ENCODE results near the gene MED6. TPM values are rescaled to one million over a fixed set of nuclear protein-coding genes. Genes with fewer than 3 reads are reported as not detected.

MED6 gene
- total RNA-seq, 1 donor from 2014 or later = 31.2 TPM

DNA sequence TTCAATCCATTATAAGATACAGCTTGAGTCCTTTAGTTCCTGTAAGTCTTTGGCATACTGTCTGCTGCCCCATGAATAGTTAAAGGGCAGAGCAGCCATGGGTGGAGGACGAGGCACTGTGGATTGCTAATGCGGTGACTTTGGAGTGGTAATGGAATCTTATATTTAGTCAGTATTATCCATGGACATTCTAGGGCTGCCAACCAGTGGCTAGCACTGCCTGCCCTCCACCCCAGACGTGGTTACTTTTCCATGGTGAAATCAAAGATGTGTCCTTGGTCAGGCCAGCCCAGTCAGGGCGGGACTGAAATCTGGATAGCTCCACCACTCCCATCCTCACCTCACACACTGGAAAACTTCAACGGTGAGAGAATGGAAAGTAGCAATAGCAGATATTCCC lies 43.5 kb upstream of the MED6 start:
- Histone ChIP-seq H3K27ac (no peak overlapping the region), H3K4me3 (peak overlapping the region; percentile 72), H3K4me1 (peaks cover 24% of the 10 kb centered on the region), H3K9me3 (no peaks in the 10 kb centered on the region), H3K36me3 (no peaks in the 10 kb centered on the region), H3K27me3 (peaks cover 6% of the 10 kb centered on the region)
- no peak for DNase-seq
- no peak for ATAC-seq
- TF ChIP-seq, protein P1, sequence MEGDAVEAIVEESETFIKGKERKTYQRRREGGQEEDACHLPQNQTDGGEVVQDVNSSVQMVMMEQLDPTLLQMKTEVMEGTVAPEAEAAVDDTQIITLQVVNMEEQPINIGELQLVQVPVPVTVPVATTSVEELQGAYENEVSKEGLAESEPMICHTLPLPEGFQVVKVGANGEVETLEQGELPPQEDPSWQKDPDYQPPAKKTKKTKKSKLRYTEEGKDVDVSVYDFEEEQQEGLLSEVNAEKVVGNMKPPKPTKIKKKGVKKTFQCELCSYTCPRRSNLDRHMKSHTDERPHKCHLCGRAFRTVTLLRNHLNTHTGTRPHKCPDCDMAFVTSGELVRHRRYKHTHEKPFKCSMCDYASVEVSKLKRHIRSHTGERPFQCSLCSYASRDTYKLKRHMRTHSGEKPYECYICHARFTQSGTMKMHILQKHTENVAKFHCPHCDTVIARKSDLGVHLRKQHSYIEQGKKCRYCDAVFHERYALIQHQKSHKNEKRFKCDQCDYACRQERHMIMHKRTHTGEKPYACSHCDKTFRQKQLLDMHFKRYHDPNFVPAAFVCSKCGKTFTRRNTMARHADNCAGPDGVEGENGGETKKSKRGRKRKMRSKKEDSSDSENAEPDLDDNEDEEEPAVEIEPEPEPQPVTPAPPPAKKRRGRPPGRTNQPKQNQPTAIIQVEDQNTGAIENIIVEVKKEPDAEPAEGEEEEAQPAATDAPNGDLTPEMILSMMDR (IDR thresholded peaks at IDR 0.05) = no peak
- intact Hi-C loops (cut with DNase I) = no loop called here

- DNase-seq = peak; percentile 66
- intact Hi-C loops (cut with DNase I) = no loop called here
- Histone ChIP-seq H3K27ac (peak overlapping the region; percentile 60), H3K4me3 (peak overlapping the region; percentile 72), H3K4me1 (peaks cover 24% of the 10 kb centered on the region), H3K9me3 (no peaks in the 10 kb centered on the region), H3K27me3 (peaks cover 6% of the 10 kb centered on the region), H3K36me3 (no peaks in the 10 kb centered on the region)
- peak; percentile 11 for ATAC-seq
- TF ChIP-seq, protein P1 (IDR thresholded peaks at IDR 0.05) = no peak
Measured at GRCh38 chr14:70642303-70643235, 42.1 kb upstream of the MED6 start.

DNA sequence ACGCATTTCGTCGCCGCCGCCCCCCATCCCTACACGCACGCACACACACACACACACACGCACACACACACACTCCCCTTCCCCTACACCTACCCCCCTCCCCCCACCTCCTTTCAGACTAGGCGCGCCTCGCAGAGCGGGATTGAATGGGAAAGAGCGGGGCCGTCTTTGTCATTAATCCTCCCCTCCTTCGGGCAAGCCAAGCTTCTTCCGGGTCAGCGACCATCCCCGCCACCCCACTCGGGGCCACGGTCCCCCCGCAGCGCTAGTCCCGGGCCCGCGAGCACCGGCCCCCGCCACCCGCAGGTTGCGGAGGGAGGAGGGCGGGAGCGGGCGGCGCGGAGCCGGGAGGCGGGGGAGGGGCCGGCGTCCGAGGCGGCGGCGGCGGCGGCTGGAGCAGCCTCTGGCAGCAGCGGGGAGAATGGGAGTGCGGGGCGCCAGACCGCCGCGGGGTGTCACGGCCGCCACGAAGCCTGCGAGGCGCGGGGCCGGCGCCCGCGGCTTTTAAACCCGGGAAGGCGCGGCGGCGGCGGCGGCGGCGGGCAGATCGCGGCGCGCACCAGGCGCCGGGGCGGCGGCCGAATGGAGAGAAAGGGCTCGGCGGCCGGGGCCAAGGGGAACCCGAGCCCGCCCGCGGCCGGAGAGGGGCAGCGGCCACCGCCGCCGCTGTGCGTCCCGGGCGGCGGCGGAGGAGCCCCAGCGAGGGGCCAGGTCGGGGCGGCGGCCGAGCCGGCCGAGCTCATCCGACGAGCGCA lies 41.3 kb upstream of the MED6 start, which contains the start of gene TTC9:
Gene TTC9 (plus strand): TSS at position 369 of the 755 bp plus-strand sequence. CDS start 214 bp downstream, at position 583.
- ATAC-seq = peak; percentile 77
- H3K4me3 ChIP-seq = peak within 1 kb of the TSS; percentile 72
- intact Hi-C loops (cut with DNase I) = no loop called here
- TF ChIP-seq, protein P1 (IDR thresholded peaks at IDR 0.05) = no peak
- H3K9me3 ChIP-seq = no peaks in the 10 kb centered on the region
- no peaks in the 10 kb centered on the region for H3K36me3 ChIP-seq
- peak within 1 kb of the TSS; percentile 60 for H3K27ac ChIP-seq
- peaks cover 6% of the 10 kb centered on the region for H3K27me3 ChIP-seq
- peak; percentile 76 for DNase-seq
- peaks cover 24% of the 10 kb centered on the region for H3K4me1 ChIP-seq

GRCh38 chr14:70640938-70641547 lies 40.6 kb upstream of the MED6 start:
- intact Hi-C loops (cut with DNase I) = no loop called here
- H3K36me3 ChIP-seq = no peaks in the 10 kb centered on the region
- H3K9me3 ChIP-seq = no peaks in the 10 kb centered on the region
- H3K27ac ChIP-seq = peak overlapping the region; percentile 30
- DNase-seq = peak; percentile 76
- TF ChIP-seq, protein P1 (IDR thresholded peaks at IDR 0.05) = no peak
- peaks cover 6% of the 10 kb centered on the region for H3K27me3 ChIP-seq
- peaks cover 24% of the 10 kb centered on the region for H3K4me1 ChIP-seq
- ATAC-seq = peak; percentile 72
- H3K4me3 ChIP-seq = peak overlapping the region; percentile 72

DNA sequence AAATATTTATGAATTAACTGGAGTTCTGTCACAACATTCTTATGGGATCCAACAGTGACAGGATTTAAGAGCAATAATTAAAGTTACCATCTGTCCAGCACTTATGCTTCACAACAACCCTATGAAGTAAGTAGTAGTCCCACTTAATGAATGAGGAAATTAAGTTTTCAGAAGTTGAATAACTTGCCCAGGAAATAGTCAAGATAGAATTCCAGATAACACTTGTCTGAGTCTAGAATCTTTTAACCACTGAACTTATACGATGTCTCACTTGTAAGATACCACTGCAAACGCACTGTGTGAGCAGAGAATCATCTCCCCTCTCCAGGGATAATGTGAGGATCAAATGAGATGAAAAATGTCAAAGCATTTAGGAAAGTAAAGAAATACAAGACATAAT lies 38.0 kb upstream of the MED6 start:
- Histone ChIP-seq H3K27me3 (peaks cover 6% of the 10 kb centered on the region), H3K4me3 (no peak overlapping the region), H3K27ac (no peak overlapping the region), H3K9me3 (no peaks in the 10 kb centered on the region), H3K4me1 (peaks cover 16% of the 10 kb centered on the region), H3K36me3 (no peaks in the 10 kb centered on the region)
- TF ChIP-seq, protein P1 (IDR thresholded peaks at IDR 0.05) = no peak
- intact Hi-C loops (cut with DNase I) = no loop called here
- DNase-seq = no peak
- ATAC-seq = no peak
